HepG2 (cell line): Measurements from ENCODE around the gene DESI2. TPM values are rescaled to one million over a fixed set of nuclear protein-coding genes. Genes with fewer than 3 reads are reported as not detected.

ENCODE experiments used
- ATAC-seq: fragments of 200-7000 bp; cut with Tn5 transposase; 3 replicates; pipeline ENCODE4 v1.9.1; 2020; ENCODE audit warnings: mild to moderate bottlenecking, moderate library complexity
- BruUV-seq: library from RNA; stranded (reverse); fragments of 400-500 nt; replicated peaks from 2 replicates; lab custom pipeline; 2021; lab: Mats Ljungman, UMichigan
- CTCF ChIA-PET: fragments of 300-600 bp; formaldehyde crosslinking; extraction: SDS; loops from one replicate; lab custom pipeline; 2021; ENCODE audit warnings: low total read pairs, inconsistent platforms, low intra/inter-chr PET ratio; lab: Yijun Ruan, JAX
- POLR2A ChIA-PET: fragments of 350-600 bp; sonication (Branson Sonifier 250); formaldehyde crosslinking; loops from one replicate; lab custom pipeline; 2020; ENCODE audit warnings: antibody characterized with exemption, inconsistent platforms; lab: Yijun Ruan, JAX
- DNase-seq: peaks from one replicate; pipeline ENCODE4 v3.0.0-alpha.2; 2015; ENCODE audit warnings: low spot score
- FAIRE-seq: peaks from 3 replicates; lab custom pipeline; 2011; peaks lifted over from hg19 to GRCh38; lab: Jason Lieb, UNC
- H2AFZ ChIP-seq: one replicate; pipeline ENCODE4 v1.6.1; 2011; ENCODE audit warnings: low read length, inconsistent platforms
- H3K27ac ChIP-seq: fragments of 300-600 bp; 3 replicates; pipeline ENCODE4 v1.8.0; 2011; ENCODE audit warnings: mixed run types, mild to moderate bottlenecking, mixed read lengths, low read length, inconsistent platforms; ENCODE audit not compliant: insufficient read depth; ENCODE audit errors: extremely low read length
- H3K27me3 ChIP-seq, 2 experiments: fragments of 200-600 bp in 1 of 2; 2 replicates in 1 of 2; 3 replicates in 1 of 2; pipeline versions ENCODE4 v1.6.0 to v1.8.0; 2011; ENCODE audit warnings: low read length in 2 of 2, mild to moderate bottlenecking in 2 of 2, moderate library complexity in 2 of 2, inconsistent platforms in 1 of 2; ENCODE audit not compliant: insufficient read depth in 2 of 2, control insufficient read depth in 1 of 2
- H3K36me3 ChIP-seq, 2 experiments: fragments of 200-600 bp in 1 of 2; replicated peaks in 1 of 2; 2 replicates in 1 of 2; 3 replicates in 1 of 2; pipeline versions ENCODE4 v1.5.1 to v1.8.0; 2011; ENCODE audit warnings: low read length in 2 of 2, inconsistent platforms in 1 of 2; ENCODE audit not compliant: insufficient read depth in 2 of 2, control insufficient read depth in 1 of 2
- H3K4me1 ChIP-seq: 2 replicates; pipeline ENCODE4 v1.5.1; 2012; ENCODE audit warnings: low read length, inconsistent platforms; ENCODE audit not compliant: insufficient read depth
- H3K4me2 ChIP-seq: 2 replicates; pipeline ENCODE4 v1.6.0; 2011; ENCODE audit warnings: low read depth, low read length, inconsistent platforms
- H3K4me3 ChIP-seq, 3 experiments: fragments of 200-600 bp in 1 of 3; sonication (generic), shearing (Covaris generic) in 1 of 3; replicated peaks in 1 of 3; 2 replicates each; pipeline ENCODE4 v1.5.1; 2011 to 2016; ENCODE audit warnings: low read length in 3 of 3, inconsistent platforms in 2 of 3, low read depth in 2 of 3, mild to moderate bottlenecking in 2 of 3, control low read depth in 1 of 3, mixed read lengths in 1 of 3; ENCODE audit not compliant: insufficient read depth in 1 of 3
- H3K79me2 ChIP-seq: one replicate; pipeline ENCODE4 v1.6.1; 2011; ENCODE audit warnings: low read length, inconsistent platforms; ENCODE audit not compliant: insufficient read depth
- H3K9ac ChIP-seq: 2 replicates; pipeline ENCODE4 v1.6.0; 2011; ENCODE audit warnings: mild to moderate bottlenecking, low read depth, low read length, inconsistent platforms; ENCODE audit not compliant: insufficient read depth
- H3K9me3 ChIP-seq: 2 replicates; pipeline ENCODE4 v1.5.1; 2012; ENCODE audit warnings: mild to moderate bottlenecking, low read length
- H4K20me1 ChIP-seq: 2 replicates; pipeline ENCODE4 v1.6.0; 2011; ENCODE audit warnings: inconsistent platforms, mild to moderate bottlenecking, low read length, moderate library complexity; ENCODE audit not compliant: insufficient read depth
- GATAD2A ChIP-seq: IDR thresholded peaks from 2 replicates; pipeline ENCODE4 v1.6.1; 2016
- MAFG ChIP-seq: sonication (generic); formaldehyde crosslinking; IDR thresholded peaks from 2 replicates; pipeline ENCODE4 v1.5.1; 2020; ENCODE audit warnings: mild to moderate bottlenecking, missing genetic modification reagents
- SIN3A ChIP-seq: IDR thresholded peaks from 2 replicates; pipeline ENCODE4 v1.6.1; 2011; ENCODE audit warnings: low read depth, mild to moderate bottlenecking, control low read depth, low read length, borderline replicate concordance
- ZNF3 ChIP-seq: IDR thresholded peaks from 2 replicates; pipeline ENCODE4 v1.7.0; 2017; ENCODE audit warnings: inconsistent platforms
- ZNF629 ChIP-seq: sonication (generic); formaldehyde crosslinking; conservative IDR thresholded peaks from 2 replicates; pipeline ENCODE4 v1.5.0; 2020; ENCODE audit warnings: missing genetic modification reagents
- ZNF878 ChIP-seq: sonication (generic); formaldehyde crosslinking; IDR thresholded peaks from 2 replicates; pipeline ENCODE4 v1.8.1; 2023; ENCODE audit warnings: mild to moderate bottlenecking, missing genetic modification reagents, moderate library complexity
- WGBS: methylation state at CpG from one replicate; pipeline ENCODE4 v1.1.6; 2017; ENCODE audit warnings: low lambda C conversion rate; 5-methylcytosine and 5-hydroxymethylcytosine counted together
- in situ Hi-C: cut with HindIII; loops from 2 replicates; pipeline ENCODE4 v1.10.0; 2017; ENCODE audit warnings: low pct_unique_long_range_greater_than_20kb; ENCODE audit not compliant: extremely low pct_ligation_motif_present
- intact Hi-C: fragments of 100-400 bp; cut with micrococcal nuclease; formaldehyde crosslinking; loops from one replicate; pipeline ENCODE4 v1.10.0; 2022; ENCODE audit not compliant: unreplicated experiment
- polyA plus RNA-seq, 8 experiments: library from polyadenylated mRNA; depleted of rRNA in 3 of 8; stranded (reverse) in 7 of 8; unstranded in 1 of 8; fragments of >200 nt; fragmentation: Illumina TruSeq in 4 of 8; extraction: Trizol in 4 of 8; gene quantifications; 2 replicates each; pipeline versions ENCODE4 v1.2.1 to v1.2.3, GENCODE V29; 2011 to 2016; ENCODE audit warnings: low read depth in 4 of 8, missing spikeins in 1 of 8, mixed read lengths in 1 of 8; ENCODE audit not compliant: insufficient read depth in 1 of 8
- total RNA-seq, 5 experiments: library from RNA; depleted of rRNA; stranded (reverse); fragments of >200 nt; fragmentation: Illumina TruSeq; extraction: Trizol; gene quantifications; 2 replicates each; pipeline ENCODE4 v1.2.3, GENCODE V29; 2016; ENCODE audit warnings: low read depth in 1 of 5
- TF ChIP-seq, protein P1 (sequence below): sonication (generic); formaldehyde crosslinking; IDR thresholded peaks from 2 replicates; pipeline ENCODE4 v1.5.0; 2020; ENCODE audit warnings: missing genetic modification reagents

DESI2 gene
- total and polyA plus RNA-seq, 2 of the 13 experiments (the other 11 are each of a cell fraction or from before 2014, with no cell fraction given), result 23.1 to 42.2 TPM

DNA sequence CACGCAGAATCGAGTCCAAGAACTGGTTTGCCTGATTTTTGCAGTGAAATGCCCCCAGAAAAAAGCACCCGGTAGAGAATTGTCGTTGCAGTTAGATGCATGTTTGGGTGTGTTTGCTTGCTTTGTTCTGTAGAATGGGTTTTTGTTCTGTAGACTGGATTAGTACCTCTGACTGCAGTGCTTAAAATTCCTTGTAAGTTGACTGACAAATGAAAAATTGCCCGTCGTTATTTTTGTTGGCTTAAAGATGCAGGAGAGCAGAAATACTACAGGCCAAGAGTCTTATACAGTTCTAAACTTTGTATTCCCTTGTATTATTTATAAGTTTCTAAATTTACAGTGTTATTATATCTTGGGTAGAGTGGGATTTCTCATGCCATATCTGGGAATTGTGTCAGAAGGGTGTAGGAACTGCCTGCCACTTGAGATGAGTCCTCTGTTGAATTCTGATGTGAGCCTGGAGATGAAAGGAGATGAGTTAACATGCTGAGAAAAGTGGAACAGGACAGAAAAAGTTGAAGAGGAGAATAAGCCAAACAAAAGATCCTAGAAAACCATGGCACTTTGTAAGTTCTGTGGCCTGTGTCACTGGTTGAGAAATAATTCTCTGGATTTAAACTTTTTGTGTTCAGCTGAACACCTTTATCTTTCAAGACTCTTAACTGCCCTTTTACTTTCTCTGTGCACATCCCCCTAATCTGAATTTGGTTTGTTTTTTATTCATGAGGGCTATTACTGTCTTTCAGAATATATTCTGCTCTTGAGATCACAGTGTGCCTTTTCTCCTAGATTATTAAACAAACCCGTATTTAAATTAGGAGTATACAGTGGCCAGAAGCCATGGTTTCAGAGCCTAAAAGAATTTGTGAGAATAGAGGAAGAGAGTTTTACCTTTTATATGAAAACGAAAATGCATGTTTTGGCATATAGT lies 1.4 kb downstream of the DESI2 start:
- no peaks in the 10 kb centered on the region for H3K9me3 ChIP-seq
- peak overlapping the region; percentile 86 for H3K9ac ChIP-seq
- TF ChIP-seq, protein P1, sequence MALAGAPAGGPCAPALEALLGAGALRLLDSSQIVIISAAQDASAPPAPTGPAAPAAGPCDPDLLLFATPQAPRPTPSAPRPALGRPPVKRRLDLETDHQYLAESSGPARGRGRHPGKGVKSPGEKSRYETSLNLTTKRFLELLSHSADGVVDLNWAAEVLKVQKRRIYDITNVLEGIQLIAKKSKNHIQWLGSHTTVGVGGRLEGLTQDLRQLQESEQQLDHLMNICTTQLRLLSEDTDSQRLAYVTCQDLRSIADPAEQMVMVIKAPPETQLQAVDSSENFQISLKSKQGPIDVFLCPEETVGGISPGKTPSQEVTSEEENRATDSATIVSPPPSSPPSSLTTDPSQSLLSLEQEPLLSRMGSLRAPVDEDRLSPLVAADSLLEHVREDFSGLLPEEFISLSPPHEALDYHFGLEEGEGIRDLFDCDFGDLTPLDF, result no peak
- TF ChIP-seq MAFG (CRISPR knock-in tag) (no peak), ZNF3 (CRISPR knock-in tag) (peak; percentile 54; the same call in 1 of the 2 replicates), ZNF629 (CRISPR knock-in tag) (peak; percentile 56; the same call in 1 of the 2 replicates), SIN3A (0 out of 2 replicates have a peak, but pooled peaks have one; percentile 1), ZNF878 (0 out of 2 replicates have a peak, but pooled peaks have one; percentile 15), GATAD2A (CRISPR knock-in tag) (0 out of 2 replicates have a peak, but pooled peaks have one; percentile 10)
- CTCF ChIA-PET, result no interaction called here
- POLR2A ChIA-PET, result no interaction called here
- H3K27ac ChIP-seq, result peak overlapping the region; percentile 83
- ATAC-seq, result no peak
- no peaks in the 10 kb centered on the region; a peak in 1 of 5 replicates for H3K27me3 ChIP-seq
- H3K79me2 ChIP-seq, result peaks cover 57% of the 10 kb centered on the region
- peak overlapping the region; percentile 69 to 94 (median 94) for H3K4me3 ChIP-seq
- in situ Hi-C loops (loop anchor here (10.0 kb wide), 1 partner anchor 200 kb away; the partner anchor contains the start of gene ADSS2), intact Hi-C loops (loop anchor here (2.0 to 5.0 kb wide), 5 partner anchors 52 to 393 kb away; partner anchors contain the start of gene HNRNPU)
- no peak overlapping the region for H2AFZ ChIP-seq
- peak overlapping the region; percentile 67 for H3K4me2 ChIP-seq
- FAIRE-seq, result peak; percentile 39
- H4K20me1 ChIP-seq, result no peaks in the 10 kb centered on the region
- peaks cover 2 to 5% of the 10 kb centered on the region in 2 experiments; a peak in 2 of 5 replicates for H3K36me3 ChIP-seq
- no peak for DNase-seq
- BruUV-seq, result TSS peak; percentile 49
- peaks cover 40% of the 10 kb centered on the region for H3K4me1 ChIP-seq
- WGBS, result 3% methylated on average over 8 of the region's 8 CpGs
